GM06990 (cell line): ENCODE data around the gene CENPF.
A peak's percentile ranks its signal among the peaks of the same experiment; 100 is the strongest.

Source experiments
- DNase-seq: peaks from one replicate; pipeline ENCODE4 v3.0.0-alpha.2; 2011; ENCODE audit not compliant: insufficient read length; ENCODE audit errors: extremely low read depth
- H3K27me3 ChIP-seq: replicated peaks from 2 replicates; pipeline ENCODE4 v1.6.0; 2011; ENCODE audit warnings: low read length; ENCODE audit not compliant: control insufficient read depth, insufficient read depth
- H3K36me3 ChIP-seq: 2 replicates; pipeline ENCODE4 v1.5.1; 2011; ENCODE audit warnings: low read length; ENCODE audit not compliant: control insufficient read depth, insufficient read depth
- H3K4me3 ChIP-seq: replicated peaks from 2 replicates; pipeline ENCODE4 v1.5.1; 2011; ENCODE audit warnings: low read depth, mild to moderate bottlenecking, control low read depth, low read length
- TF ChIP-seq, protein P1 (sequence below): IDR thresholded peaks from 2 replicates; pipeline ENCODE4 v1.5.1; 2011; ENCODE audit warnings: low read length, control low read depth, mild to moderate bottlenecking, inconsistent platforms; ENCODE audit not compliant: insufficient read depth, poor library complexity, severe bottlenecking

The CENPF gene

GRCh38 chr1:214583113-214583512 is 19.9 kb upstream of the CENPF start:
- no peak for DNase-seq
- Histone ChIP-seq H3K36me3 (no peaks in the 10 kb centered on the region), H3K27me3 (no peaks in the 10 kb centered on the region; the same call in 1 of the 2 replicates), H3K4me3 (no peak overlapping the region)
- TF ChIP-seq, protein P1, sequence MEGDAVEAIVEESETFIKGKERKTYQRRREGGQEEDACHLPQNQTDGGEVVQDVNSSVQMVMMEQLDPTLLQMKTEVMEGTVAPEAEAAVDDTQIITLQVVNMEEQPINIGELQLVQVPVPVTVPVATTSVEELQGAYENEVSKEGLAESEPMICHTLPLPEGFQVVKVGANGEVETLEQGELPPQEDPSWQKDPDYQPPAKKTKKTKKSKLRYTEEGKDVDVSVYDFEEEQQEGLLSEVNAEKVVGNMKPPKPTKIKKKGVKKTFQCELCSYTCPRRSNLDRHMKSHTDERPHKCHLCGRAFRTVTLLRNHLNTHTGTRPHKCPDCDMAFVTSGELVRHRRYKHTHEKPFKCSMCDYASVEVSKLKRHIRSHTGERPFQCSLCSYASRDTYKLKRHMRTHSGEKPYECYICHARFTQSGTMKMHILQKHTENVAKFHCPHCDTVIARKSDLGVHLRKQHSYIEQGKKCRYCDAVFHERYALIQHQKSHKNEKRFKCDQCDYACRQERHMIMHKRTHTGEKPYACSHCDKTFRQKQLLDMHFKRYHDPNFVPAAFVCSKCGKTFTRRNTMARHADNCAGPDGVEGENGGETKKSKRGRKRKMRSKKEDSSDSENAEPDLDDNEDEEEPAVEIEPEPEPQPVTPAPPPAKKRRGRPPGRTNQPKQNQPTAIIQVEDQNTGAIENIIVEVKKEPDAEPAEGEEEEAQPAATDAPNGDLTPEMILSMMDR = no peak

DNA sequence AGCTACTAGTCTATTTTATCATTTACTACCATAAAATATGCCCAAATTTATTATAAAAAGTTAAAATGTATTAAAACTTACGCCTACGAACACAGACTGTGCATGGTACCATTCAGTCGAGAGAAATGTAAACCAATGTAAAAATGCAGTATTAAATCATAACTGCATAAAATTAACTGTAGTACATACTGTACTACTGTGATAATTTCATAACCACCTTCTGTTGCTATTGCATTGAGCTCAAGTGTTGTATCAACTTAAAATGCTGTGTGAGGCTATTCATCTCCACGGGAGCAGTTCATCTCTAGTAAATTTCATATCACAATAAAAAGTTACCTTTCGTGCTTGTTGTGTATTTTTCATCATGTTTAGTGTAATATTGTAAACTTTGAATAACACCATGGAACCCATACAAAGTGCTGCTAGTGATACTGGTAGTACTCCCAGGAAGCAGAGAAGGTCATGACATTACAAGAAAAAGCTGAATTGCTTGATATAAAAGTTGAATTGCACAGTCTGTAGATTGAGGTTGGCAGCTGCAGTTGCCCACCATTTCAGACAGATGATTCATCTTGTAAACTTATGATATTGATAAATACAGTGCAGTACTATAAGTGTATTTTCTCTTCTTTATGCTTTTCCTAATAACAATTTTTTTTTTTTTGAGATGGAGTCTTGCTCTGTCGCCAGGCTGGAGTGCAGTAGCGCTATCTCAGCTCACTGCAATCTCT is 19.0 kb upstream of the CENPF start:
- H3K4me3 ChIP-seq = no peak overlapping the region
- TF ChIP-seq, protein P1 = no peak
- H3K27me3 ChIP-seq = no peaks in the 10 kb centered on the region; the same call in 1 of the 2 replicates
- H3K36me3 ChIP-seq = no peaks in the 10 kb centered on the region
- DNase-seq = no peak

DNA sequence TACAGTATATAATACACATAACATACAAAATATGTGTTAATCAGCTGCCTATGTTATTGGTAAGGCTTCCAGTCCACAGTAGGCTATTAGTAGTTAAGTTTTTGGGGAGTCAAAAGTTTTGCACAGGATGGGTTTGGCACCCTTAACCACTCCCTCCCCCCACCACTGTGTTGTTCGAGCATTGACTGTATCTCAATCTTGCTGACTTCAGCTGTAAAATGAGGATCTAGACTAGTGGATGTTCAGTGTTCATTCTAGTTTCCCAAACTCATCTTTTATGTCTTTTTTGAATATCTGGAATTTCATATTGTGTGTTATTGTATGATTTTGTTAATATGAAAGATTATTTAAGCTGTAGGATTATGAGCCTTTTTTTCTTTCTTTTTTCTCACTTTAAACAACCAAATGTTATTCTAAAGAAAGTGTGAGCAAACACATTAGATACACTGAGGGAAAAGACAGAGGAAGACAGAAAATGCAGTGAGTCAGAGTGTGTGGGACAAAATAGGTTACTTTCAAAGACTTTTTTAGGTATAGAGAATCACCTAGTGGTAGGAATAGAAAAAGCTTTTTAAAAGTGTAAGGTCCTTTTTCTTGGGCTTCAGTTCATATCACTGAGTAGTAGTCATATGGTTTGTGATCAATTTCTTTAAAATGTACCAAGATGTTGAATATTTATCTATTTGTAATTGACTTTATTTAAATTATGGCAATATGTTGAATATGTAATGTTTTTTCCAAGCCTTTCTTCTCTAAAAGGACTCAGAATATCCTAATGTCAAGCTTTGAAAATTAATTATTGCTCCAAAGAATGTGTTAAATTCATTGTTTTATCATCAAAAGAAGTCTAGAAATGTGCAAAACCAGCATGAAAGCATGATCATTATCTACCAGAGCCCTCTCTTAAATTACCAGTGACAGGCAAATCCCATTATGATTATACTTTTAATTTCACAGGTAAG is 17.9 kb upstream of the CENPF start:
- no peak for DNase-seq
- Histone ChIP-seq H3K4me3 (no peak overlapping the region), H3K36me3 (no peaks in the 10 kb centered on the region), H3K27me3 (no peaks in the 10 kb centered on the region; the same call in 1 of the 2 replicates)
- TF ChIP-seq, protein P1 = peak; percentile 80

DNA sequence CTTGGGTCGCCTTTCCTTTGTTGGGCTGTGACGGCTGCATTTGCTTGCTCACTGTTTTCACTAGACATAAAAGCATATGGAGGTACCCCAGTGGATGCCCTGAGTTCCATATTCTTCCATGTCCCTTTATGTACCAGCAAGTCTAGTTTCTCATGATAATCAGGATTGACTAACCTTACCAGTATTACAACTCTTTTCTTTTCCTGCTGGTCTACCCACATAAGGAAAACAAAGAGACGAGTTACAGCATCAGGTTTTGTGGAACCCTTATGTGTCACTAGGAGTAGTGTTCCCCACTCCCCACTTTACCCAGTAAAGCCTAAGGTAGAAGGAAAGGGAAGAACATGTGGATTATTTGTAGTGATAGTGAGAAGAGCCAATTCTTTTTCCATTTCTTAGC is 16.4 kb upstream of the CENPF start:
- no peak for DNase-seq
- Histone ChIP-seq H3K36me3 (no peaks in the 10 kb centered on the region), H3K27me3 (no peaks in the 10 kb centered on the region; the same call in 1 of the 2 replicates), H3K4me3 (no peak overlapping the region)
- TF ChIP-seq, protein P1 = no peak

- H3K4me3 ChIP-seq = no peak overlapping the region
- DNase-seq = no peak
Measured at GRCh38 chr1:214587165-214587564, 15.8 kb upstream of the CENPF start.

More at GRCh38 chr1:214587165-214587564, 15.8 kb upstream of the CENPF start:
- TF ChIP-seq, protein P1 = no peak
- Histone ChIP-seq H3K27me3 (no peaks in the 10 kb centered on the region), H3K36me3 (no peaks in the 10 kb centered on the region)
